Heart left ventricle (tissue), 16 donors: Measurements from ENCODE around the gene ACOT13. TPM values are rescaled to one million over a fixed set of nuclear protein-coding genes. Genes with fewer than 3 reads are reported as not detected.
"Not testable (repeated sequence)": the region's sequence is repeated elsewhere in the genome, so short reads cannot be mapped to it uniquely, and the experiment has no call there.

Source experiments
- ATAC-seq, 4 donors: fragments of 200-7000 bp; cut with Tn5 transposase; one replicate each; pipeline ENCODE4 v1.9.1; 2020 to 2022; ENCODE audit warnings: moderate library complexity in 4 of 4, mild to moderate bottlenecking in 3 of 4, moderate number of reproducible peaks in 1 of 4
- DNase-seq, 5 donors: peaks; one replicate each; pipeline ENCODE4 v3.0.0-alpha.2; 2020
- H3K27ac ChIP-seq, 12 donors: fragments of 200-600 bp; sonication (generic) in 4 of 12; one replicate each; pipeline versions ENCODE4 v1.5.0 to v1.8.0; 2016 to 2022; ENCODE audit warnings: mild to moderate bottlenecking in 2 of 12
- H3K27me3 ChIP-seq, 9 donors: fragments of 200-600 bp; sonication (generic) in 2 of 9; one replicate each; pipeline versions ENCODE4 v1.5.1 to v1.8.0; 2016 to 2022; ENCODE audit warnings: mild to moderate bottlenecking in 3 of 9
- H3K36me3 ChIP-seq, 9 donors: fragments of 200-600 bp; sonication (generic) in 2 of 9; one replicate each; pipeline versions ENCODE4 v1.5.0 to v1.8.0; 2018 to 2022; ENCODE audit warnings: mild to moderate bottlenecking in 2 of 9
- H3K4me1 ChIP-seq, 12 donors: fragments of 200-600 bp; sonication (generic) in 4 of 12; one replicate each; pipeline versions ENCODE4 v1.5.0 to v1.8.0; 2016 to 2022; ENCODE audit warnings: mild to moderate bottlenecking in 3 of 12
- H3K4me3 ChIP-seq, 12 donors: fragments of 200-600 bp; sonication (generic) in 4 of 12; one replicate each; pipeline versions ENCODE4 v1.5.0 to v1.8.0; 2017 to 2022; ENCODE audit warnings: mild to moderate bottlenecking in 9 of 12, moderate library complexity in 4 of 12
- H3K9me3 ChIP-seq, 12 donors: fragments of 200-600 bp; sonication (generic) in 4 of 12; one replicate each; pipeline versions ENCODE4 v1.5.0 to v1.8.0; 2016 to 2022; ENCODE audit warnings: mild to moderate bottlenecking in 1 of 12
- CTCF ChIP-seq, 12 donors: fragments of 200-600 bp; sonication (generic) in 4 of 12; IDR thresholded peaks; one replicate each; pipeline versions ENCODE4 v1.5.0 to v1.8.0; 2018 to 2022; ENCODE audit warnings: antibody characterized with exemption in 12 of 12, mild to moderate bottlenecking in 5 of 12
- POLR2A ChIP-seq, 2 donors: fragments of 450-650 bp; IDR thresholded peaks; one replicate each; pipeline ENCODE4 v1.6.1; 2017; ENCODE audit warnings: antibody characterized with exemption in 2 of 2, mild to moderate bottlenecking in 2 of 2, moderate library complexity in 2 of 2
- WGBS, 4 donors: extraction: QIAGEN DNeasy Blood & Tissue Kit in 2 of 4; methylation state at CpG; one replicate each; pipeline versions ENCODE4 v1.1.5 to v1.1.7; 2013 to 2018; 5-methylcytosine and 5-hydroxymethylcytosine counted together
- intact Hi-C, 10 donors: fragments of 100-400 bp; cut with DNase I; formaldehyde crosslinking; loops; one replicate each; pipeline versions ENCODE4 v1.11.1 to v1.14.2; 2022
- polyA plus RNA-seq, 2 donors: library from polyadenylated mRNA; stranded (reverse); fragments of 200-250 nt; gene quantifications; one replicate each; pipeline ENCODE4 v1.2.3, GENCODE V29; 2013
- total RNA-seq, 9 donors: library from RNA; depleted of rRNA in 2 of 9; stranded (reverse); fragments of >200 nt in 2 of 9; fragmentation: NEBNext Ultra II Directional in 3 of 9; extraction: Animal tissue kit (Norgen Biotek cat#: 25700) in 3 of 9; gene quantifications; one replicate each; pipeline versions ENCODE4 v1.1.0 to v1.2.4, GENCODE V29; 2016 to 2023
- donor health status: ischemic (EF 13 %, LVEDD 7.1; RV severe dilation, severe dysfunction).
- donor health status: healthy with polysubstance abuse.
- donor health status: DM: no; HTN: yes; CAD: no.
- donor health status: DM: no; HTN: no; CAD: no.
- donor health status: ischemic (EF 25% LVEDD 6.9; RV normal size, moderate dysfunction).
- donor health status: ischemic (EF 25% LVEDD 5.7; RV mildly dilated, moderate dysfunction).
- donor health status: healthy.
- donor health status: DM: yes; HTN: yes; CAD: no.
- donor health status: ischemic (EF 35%, LVEDD 5.7; RV mildly dilated, moderate dysfunction).
- donor health status: nonischemic (EF 11% LVEDD 7.7; RV severe dilation, severe dysfunction).
- donor health status: DM: yes; HTN: yes; CAD: no.
- donor health status: PGD.
- donor health status: ischemic (EF 29% LVEDD 5.4; RV normal size, mild dysfunction).
- donor health status: nonischemic (EF 23%, LVEDD 6.1; RV moderate dilation, normal function).

Gene ACOT13
- total and polyA plus RNA-seq, 11 donors = 21.6 to 160 (median 55.3) TPM

GRCh38 chr6:24743265-24743943 is 76.5 kb downstream of the ACOT13 start:
- WGBS, 4 donors = 72 to 81% (median 80%) methylated on average over 2 of the region's 2 CpGs
- Histone ChIP-seq H3K4me1 (peaks cover 0 to 54% (median 0%) of the 10 kb centered on the region in 12 donors), H3K27me3 (no peaks in the 10 kb centered on the region), H3K27ac (peak overlapping the region in 7 of 12 donors; percentile 7 to 85 (median 29)), H3K4me3 (no peak overlapping the region), H3K9me3 (no peaks in the 10 kb centered on the region), H3K36me3 (no peaks in the 10 kb centered on the region)
- intact Hi-C loops = no loop called here
- DNase-seq = peak in 1 of 5 donors; percentile 18
- ATAC-seq = peak in 3 of 4 donors; percentile 69 to 76 (median 76)
- TF ChIP-seq POLR2A (IDR thresholded peaks at IDR 0.05) (no peak), CTCF (IDR thresholded peaks at IDR 0.05) (no peak)

GRCh38 chr6:24743944-24744335 is 77.1 kb downstream of the ACOT13 start:
- 77 to 82% (median 79%) methylated on average over 3 of the region's 3 CpGs for WGBS, 4 donors
- H3K27ac ChIP-seq = peak overlapping the region in 4 of 12 donors; percentile 16 to 85 (median 48)

GRCh38 chr6:24744911-24745310 is 78.0 kb downstream of the ACOT13 start:
- peak in 1 of 5 donors; percentile 15 for DNase-seq
- Histone ChIP-seq H3K9me3 (no peaks in the 10 kb centered on the region), H3K4me3 (no peak overlapping the region), H3K27ac (peak overlapping the region in 4 of 12 donors; percentile 13 to 85 (median 26)), H3K27me3 (no peaks in the 10 kb centered on the region), H3K36me3 (no peaks in the 10 kb centered on the region), H3K4me1 (peaks cover 0 to 67% (median 0%) of the 10 kb centered on the region in 12 donors)
- WGBS, 4 donors = 77 to 81% (median 79%) methylated on average over 5 of the region's 5 CpGs
- intact Hi-C loops = no loop called here
- peak in 3 of 4 donors; percentile 46 to 71 (median 63) for ATAC-seq
- TF ChIP-seq POLR2A (IDR thresholded peaks at IDR 0.05) (no peak), CTCF (IDR thresholded peaks at IDR 0.05) (no peak)

More at GRCh38 chr6:24743944-24744335, 77.1 kb downstream of the ACOT13 start:
- ATAC-seq = peak in 1 of 4 donors; percentile 20
- H3K27me3 ChIP-seq = no peaks in the 10 kb centered on the region
- no peak for DNase-seq
- H3K4me3 ChIP-seq = no peak overlapping the region
- TF ChIP-seq CTCF (IDR thresholded peaks at IDR 0.05) (no peak), POLR2A (IDR thresholded peaks at IDR 0.05) (no peak)
- intact Hi-C loops = no loop called here
- peaks cover 0 to 59% (median 0%) of the 10 kb centered on the region in 12 donors for H3K4me1 ChIP-seq
- no peaks in the 10 kb centered on the region for H3K9me3 ChIP-seq
- no peaks in the 10 kb centered on the region for H3K36me3 ChIP-seq

- no peak overlapping the region for H3K4me3 ChIP-seq
- intact Hi-C loops = no loop called here
- H3K27ac ChIP-seq = peak overlapping the region in 2 of 12 donors; percentile 29 to 89
- TF ChIP-seq CTCF (IDR thresholded peaks at IDR 0.05) (no peak), POLR2A (IDR thresholded peaks at IDR 0.05) (no peak)
- H3K4me1 ChIP-seq = peaks cover 0 to 44% (median 0%) of the 10 kb centered on the region in 12 donors
- ATAC-seq (no peak), DNase-seq (no peak)
- no peaks in the 10 kb centered on the region for H3K27me3 ChIP-seq
- H3K9me3 ChIP-seq = no peaks in the 10 kb centered on the region
- WGBS, 4 donors = 79 to 85% (median 79%) methylated on average over 3 of the region's 3 CpGs
- no peaks in the 10 kb centered on the region for H3K36me3 ChIP-seq
These were observed 82.4 kb downstream of the ACOT13 start for GRCh38 chr6:24749297-24749696.

GRCh38 chr6:24750878-24751277 is 84.0 kb downstream of the ACOT13 start:
- DNase-seq, ATAC-seq, H3K27me3 ChIP-seq, intact Hi-C loops, H3K4me3 ChIP-seq, H3K27ac ChIP-seq, H3K9me3 ChIP-seq, H3K36me3 ChIP-seq: not testable (repeated sequence)
- WGBS, 4 donors = 70 to 89% (median 81%) methylated on average over 3 of the region's 3 CpGs
- H3K4me1 ChIP-seq = peaks cover 0 to 31% (median 0%) of the 10 kb centered on the region in 12 donors
